GM23338 (cell line): Measurements from ENCODE around the gene RSPRY1. TPM values are rescaled to one million over a fixed set of nuclear protein-coding genes. Genes with fewer than 3 reads are reported as not detected.

ENCODE experiments used
- ATAC-seq: fragments of 200-7000 bp; cut with Tn5 transposase; 3 replicates; pipeline ENCODE4 v1.9.1; 2020
- DNase-seq: peaks from one replicate; pipeline ENCODE4 v3.0.0-alpha.2; 2015; ENCODE audit warnings: low spot score
- H2AFZ ChIP-seq: fragments of 200-600 bp; sonication (generic); 2 replicates; pipeline ENCODE4 v1.8.0; 2016; ENCODE audit warnings: antibody characterized with exemption, mild to moderate bottlenecking, moderate library complexity
- H3F3A ChIP-seq: fragments of 200-600 bp; sonication (generic); replicated peaks from 2 replicates; pipeline ENCODE4 v1.8.0; 2017; ENCODE audit warnings: antibody characterized with exemption, mixed run types, low read depth
- H3K27ac ChIP-seq: fragments of 200-600 bp; sonication (generic); 2 replicates; pipeline ENCODE4 v1.6.1; 2016; ENCODE audit warnings: low read depth
- H3K27me3 ChIP-seq: fragments of 200-600 bp; sonication (generic); 2 replicates; pipeline ENCODE4 v1.8.0; 2016; ENCODE audit warnings: mild to moderate bottlenecking, mixed run types, moderate library complexity; ENCODE audit not compliant: insufficient read depth
- H3K36me3 ChIP-seq: fragments of 200-600 bp; sonication (generic); 2 replicates; pipeline ENCODE4 v1.8.0; 2016; ENCODE audit warnings: mild to moderate bottlenecking; ENCODE audit not compliant: insufficient read depth
- H3K4me1 ChIP-seq: fragments of 200-600 bp; sonication (generic); 2 replicates; pipeline ENCODE4 v1.8.0; 2016; ENCODE audit warnings: mild to moderate bottlenecking, moderate library complexity; ENCODE audit not compliant: insufficient read depth
- H3K4me2 ChIP-seq: fragments of 200-600 bp; sonication (generic); 2 replicates; pipeline ENCODE4 v1.7.1; 2017; ENCODE audit warnings: mixed run types
- H3K4me3 ChIP-seq: fragments of 200-600 bp; sonication (generic); 2 replicates; pipeline ENCODE4 v1.6.1; 2016; ENCODE audit warnings: mixed run types
- H3K79me2 ChIP-seq: fragments of 200-600 bp; sonication (generic); replicated peaks from 2 replicates; pipeline ENCODE4 v1.8.0; 2017; ENCODE audit warnings: mild to moderate bottlenecking; ENCODE audit not compliant: insufficient read depth
- H3K9me2 ChIP-seq: fragments of 200-600 bp; sonication (generic); 2 replicates; pipeline ENCODE4 v1.8.0; 2017; ENCODE audit not compliant: insufficient read depth
- H4K20me1 ChIP-seq: fragments of 200-600 bp; sonication (generic); replicated peaks from 2 replicates; pipeline ENCODE4 v1.8.0; 2017; ENCODE audit warnings: mild to moderate bottlenecking; ENCODE audit not compliant: insufficient read depth
- H3K27ac Mint-ChIP-seq: 2 replicates; pipeline ENCODE4 v1.8.0; 2020; ENCODE audit warnings: inconsistent platforms, mild to moderate bottlenecking, moderate library complexity, mixed read lengths
- H3K27me3 Mint-ChIP-seq: 3 replicates; pipeline ENCODE4 v1.8.0; 2022; ENCODE audit warnings: low read depth, mild to moderate bottlenecking, moderate library complexity, mixed read lengths, inconsistent platforms; ENCODE audit not compliant: insufficient read depth, poor library complexity
- H3K36me3 Mint-ChIP-seq: 3 replicates; pipeline ENCODE4 v1.8.0; 2021; ENCODE audit warnings: low read depth, mild to moderate bottlenecking, inconsistent platforms, moderate library complexity, mixed read lengths
- H3K4me1 Mint-ChIP-seq: 3 replicates; pipeline ENCODE4 v1.8.0; 2020; ENCODE audit warnings: mild to moderate bottlenecking, inconsistent platforms, mixed read lengths
- H3K4me3 Mint-ChIP-seq: 3 replicates; pipeline ENCODE4 v1.8.0; 2021; ENCODE audit warnings: moderate library complexity, mild to moderate bottlenecking, inconsistent platforms, mixed read lengths
- H3K9me3 Mint-ChIP-seq: 3 replicates; pipeline ENCODE4 v1.8.0; 2020; ENCODE audit warnings: moderate library complexity, mild to moderate bottlenecking, inconsistent platforms, mixed read lengths
- CREB1 ChIP-seq: fragments of 250-450 bp; sonication (Bioruptor Pico); IDR thresholded peaks from 2 replicates; pipeline ENCODE4 v1.5.0; 2020; ENCODE audit warnings: low read depth, mild to moderate bottlenecking, moderate library complexity
- EZH2 ChIP-seq: fragments of 200-600 bp; sonication (generic); IDR thresholded peaks from one replicate; pipeline ENCODE4 v1.8.0; 2017; ENCODE audit warnings: antibody characterized with exemption, mild to moderate bottlenecking, low read depth; ENCODE audit not compliant: unreplicated experiment
- EZH2phosphoT487 ChIP-seq: fragments of 200-600 bp; sonication (generic); IDR thresholded peaks from one replicate; pipeline ENCODE4 v1.8.1; 2018; ENCODE audit warnings: antibody characterized with exemption; ENCODE audit not compliant: unreplicated experiment
- JUNB ChIP-seq: IDR thresholded peaks from one replicate; pipeline ENCODE4 v1.6.1; 2016; ENCODE audit warnings: antibody characterized with exemption; ENCODE audit not compliant: unreplicated experiment
- NANOG ChIP-seq: IDR thresholded peaks from 2 replicates; pipeline ENCODE4 v1.6.1; 2016; ENCODE audit warnings: antibody characterized with exemption, borderline replicate concordance
- POLR2AphosphoS5 ChIP-seq: IDR thresholded peaks from 2 replicates; pipeline ENCODE4 v1.6.1; 2016; ENCODE audit warnings: antibody characterized with exemption, low read depth
- STAT1 ChIP-seq: IDR thresholded peaks from one replicate; pipeline ENCODE4 v1.6.1; 2016; ENCODE audit warnings: antibody characterized with exemption; ENCODE audit not compliant: unreplicated experiment
- ZNF114 ChIP-seq: fragments of 250-450 bp; sonication (Bioruptor Pico); IDR thresholded peaks from 2 replicates; pipeline ENCODE4 v1.5.0; 2020; ENCODE audit warnings: mild to moderate bottlenecking, moderate library complexity
- ZNF331 ChIP-seq: fragments of 250-450 bp; sonication (Bioruptor Pico); IDR thresholded peaks from 2 replicates; pipeline ENCODE4 v1.5.0; 2020; ENCODE audit warnings: low read depth, mild to moderate bottlenecking, moderate library complexity
- polyA plus RNA-seq: library from polyadenylated mRNA; unstranded; fragments of >200 nt; fragmentation: Nextera tagmentation; extraction: Ambion mirVana; gene quantifications from 2 replicates; pipeline ENCODE4 v1.2.1, GENCODE V29; 2016
- total RNA-seq: library from RNA; depleted of rRNA; stranded (reverse); fragments of >200 nt; shearing (Covaris generic); gene quantifications from 2 replicates; pipeline ENCODE4 v1.2.3, GENCODE V29; 2014
- TF ChIP-seq, protein P1 (sequence below): fragments of 250-450 bp; sonication (Bioruptor Pico); IDR thresholded peaks from 2 replicates; pipeline ENCODE4 v1.5.0; 2020; ENCODE audit warnings: mild to moderate bottlenecking, moderate library complexity
- TF ChIP-seq, protein P2 (sequence below): IDR thresholded peaks from one replicate; pipeline ENCODE4 v1.6.1; 2018; ENCODE audit warnings: antibody characterized with exemption; ENCODE audit not compliant: unreplicated experiment
- TF ChIP-seq, protein P3 (sequence below), 2 experiments: fragments of 200-600 bp in 1 of 2; sonication (generic) in 1 of 2; conservative IDR thresholded peaks; 2 replicates each; pipeline versions ENCODE4 v1.5.1 to v1.6.1; 2016 to 2017; ENCODE audit warnings: antibody characterized with exemption in 2 of 2, low read depth in 2 of 2, mild to moderate bottlenecking in 2 of 2, moderate library complexity in 1 of 2
- TF ChIP-seq, protein P4 (sequence below): IDR thresholded peaks from 2 replicates; pipeline ENCODE4 v1.6.1; 2016; ENCODE audit warnings: antibody characterized with exemption

Gene RSPRY1
- total and polyA plus RNA-seq, 2 experiments from 2014 or later: 25.8 to 35.9 TPM

DNA sequence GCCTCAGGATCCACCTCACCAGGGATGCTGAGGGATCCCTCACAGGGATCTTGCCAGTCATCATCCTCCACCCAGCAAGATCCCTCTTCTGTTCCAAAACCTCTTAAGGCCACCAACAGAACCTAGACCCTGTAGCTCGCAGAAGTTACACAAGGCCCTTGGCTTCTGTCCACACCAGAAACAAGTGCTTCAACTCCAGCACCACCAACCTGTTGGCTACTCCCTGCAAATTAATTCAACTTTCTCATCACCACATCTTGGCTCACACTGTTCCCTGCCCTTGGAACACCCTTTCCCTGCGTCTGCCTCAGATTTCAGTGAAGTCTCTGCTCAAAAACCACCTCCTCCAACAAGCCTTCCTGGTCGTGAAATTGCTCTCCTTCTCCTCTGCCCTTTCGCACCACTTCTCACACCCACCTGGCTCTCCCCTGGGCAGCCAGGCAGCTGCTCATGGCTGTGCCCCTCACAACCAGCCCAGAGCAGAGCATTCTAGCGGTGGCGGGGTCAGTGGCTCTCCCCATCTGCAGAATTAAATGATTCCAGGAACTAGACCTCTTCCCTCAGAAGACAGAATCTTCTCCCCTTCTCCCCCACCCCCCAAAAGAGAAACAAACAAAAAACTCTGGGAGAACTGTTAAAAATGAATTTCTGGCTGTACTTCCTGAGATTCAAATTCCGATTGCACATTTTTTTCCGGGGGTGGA is 96.5 kb downstream of the RSPRY1 start:
- no peak for ATAC-seq
- Mint-ChIP-seq H3K27me3 (peaks cover 29% of the 10 kb centered on the region), H3K4me3 (no peak overlapping the region), H3K27ac (no peak overlapping the region), H3K4me1 (peaks cover 6% of the 10 kb centered on the region; the same call in 1 of the 3 replicates), H3K9me3 (peaks cover 3% of the 10 kb centered on the region; the same call in 1 of the 3 replicates), H3K36me3 (no peaks in the 10 kb centered on the region)
- no peaks in the 10 kb centered on the region for H3K9me2 ChIP-seq
- TF ChIP-seq EZH2phosphoT487 (no peak), CREB1 (CRISPR knock-in tag) (no peak), JUNB (no peak), POLR2AphosphoS5 (no peak), STAT1 (no peak), ZNF331 (no peak), NANOG (no peak), EZH2 (no peak), ZNF114 (CRISPR knock-in tag) (no peak)
- TF ChIP-seq, protein P1, sequence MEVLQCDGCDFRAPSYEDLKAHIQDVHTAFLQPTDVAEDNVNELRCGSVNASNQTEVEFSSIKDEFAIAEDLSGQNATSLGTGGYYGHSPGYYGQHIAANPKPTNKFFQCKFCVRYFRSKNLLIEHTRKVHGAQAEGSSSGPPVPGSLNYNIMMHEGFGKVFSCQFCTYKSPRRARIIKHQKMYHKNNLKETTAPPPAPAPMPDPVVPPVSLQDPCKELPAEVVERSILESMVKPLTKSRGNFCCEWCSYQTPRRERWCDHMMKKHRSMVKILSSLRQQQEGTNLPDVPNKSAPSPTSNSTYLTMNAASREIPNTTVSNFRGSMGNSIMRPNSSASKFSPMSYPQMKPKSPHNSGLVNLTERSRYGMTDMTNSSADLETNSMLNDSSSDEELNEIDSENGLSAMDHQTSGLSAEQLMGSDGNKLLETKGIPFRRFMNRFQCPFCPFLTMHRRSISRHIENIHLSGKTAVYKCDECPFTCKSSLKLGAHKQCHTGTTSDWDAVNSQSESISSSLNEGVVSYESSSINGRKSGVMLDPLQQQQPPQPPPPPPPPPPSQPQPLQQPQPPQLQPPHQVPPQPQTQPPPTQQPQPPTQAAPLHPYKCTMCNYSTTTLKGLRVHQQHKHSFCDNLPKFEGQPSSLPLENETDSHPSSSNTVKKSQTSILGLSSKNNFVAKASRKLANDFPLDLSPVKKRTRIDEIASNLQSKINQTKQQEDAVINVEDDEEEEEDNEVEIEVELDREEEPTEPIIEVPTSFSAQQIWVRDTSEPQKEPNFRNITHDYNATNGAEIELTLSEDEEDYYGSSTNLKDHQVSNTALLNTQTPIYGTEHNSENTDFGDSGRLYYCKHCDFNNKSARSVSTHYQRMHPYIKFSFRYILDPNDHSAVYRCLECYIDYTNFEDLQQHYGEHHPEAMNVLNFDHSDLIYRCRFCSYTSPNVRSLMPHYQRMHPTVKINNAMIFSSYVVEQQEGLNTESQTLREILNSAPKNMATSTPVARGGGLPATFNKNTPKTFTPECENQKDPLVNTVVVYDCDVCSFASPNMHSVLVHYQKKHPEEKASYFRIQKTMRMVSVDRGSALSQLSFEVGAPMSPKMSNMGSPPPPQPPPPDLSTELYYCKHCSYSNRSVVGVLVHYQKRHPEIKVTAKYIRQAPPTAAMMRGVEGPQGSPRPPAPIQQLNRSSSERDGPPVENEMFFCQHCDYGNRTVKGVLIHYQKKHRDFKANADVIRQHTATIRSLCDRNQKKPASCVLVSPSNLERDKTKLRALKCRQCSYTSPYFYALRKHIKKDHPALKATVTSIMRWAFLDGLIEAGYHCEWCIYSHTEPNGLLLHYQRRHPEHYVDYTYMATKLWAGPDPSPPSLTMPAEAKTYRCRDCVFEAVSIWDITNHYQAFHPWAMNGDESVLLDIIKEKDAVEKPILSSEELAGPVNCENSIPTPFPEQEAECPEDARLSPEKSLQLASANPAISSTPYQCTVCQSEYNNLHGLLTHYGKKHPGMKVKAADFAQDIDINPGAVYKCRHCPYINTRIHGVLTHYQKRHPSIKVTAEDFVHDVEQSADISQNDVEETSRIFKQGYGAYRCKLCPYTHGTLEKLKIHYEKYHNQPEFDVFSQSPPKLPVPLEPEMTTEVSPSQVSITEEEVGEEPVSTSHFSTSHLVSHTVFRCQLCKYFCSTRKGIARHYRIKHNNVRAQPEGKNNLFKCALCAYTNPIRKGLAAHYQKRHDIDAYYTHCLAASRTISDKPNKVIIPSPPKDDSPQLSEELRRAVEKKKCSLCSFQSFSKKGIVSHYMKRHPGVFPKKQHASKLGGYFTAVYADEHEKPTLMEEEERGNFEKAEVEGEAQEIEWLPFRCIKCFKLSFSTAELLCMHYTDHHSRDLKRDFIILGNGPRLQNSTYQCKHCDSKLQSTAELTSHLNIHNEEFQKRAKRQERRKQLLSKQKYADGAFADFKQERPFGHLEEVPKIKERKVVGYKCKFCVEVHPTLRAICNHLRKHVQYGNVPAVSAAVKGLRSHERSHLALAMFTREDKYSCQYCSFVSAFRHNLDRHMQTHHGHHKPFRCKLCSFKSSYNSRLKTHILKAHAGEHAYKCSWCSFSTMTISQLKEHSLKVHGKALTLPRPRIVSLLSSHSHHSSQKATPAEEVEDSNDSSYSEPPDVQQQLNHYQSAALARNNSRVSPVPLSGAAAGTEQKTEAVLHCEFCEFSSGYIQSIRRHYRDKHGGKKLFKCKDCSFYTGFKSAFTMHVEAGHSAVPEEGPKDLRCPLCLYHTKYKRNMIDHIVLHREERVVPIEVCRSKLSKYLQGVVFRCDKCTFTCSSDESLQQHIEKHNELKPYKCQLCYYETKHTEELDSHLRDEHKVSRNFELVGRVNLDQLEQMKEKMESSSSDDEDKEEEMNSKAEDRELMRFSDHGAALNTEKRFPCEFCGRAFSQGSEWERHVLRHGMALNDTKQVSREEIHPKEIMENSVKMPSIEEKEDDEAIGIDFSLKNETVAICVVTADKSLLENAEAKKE (CRISPR knock-in tag): no peak
- TF ChIP-seq, protein P2, sequence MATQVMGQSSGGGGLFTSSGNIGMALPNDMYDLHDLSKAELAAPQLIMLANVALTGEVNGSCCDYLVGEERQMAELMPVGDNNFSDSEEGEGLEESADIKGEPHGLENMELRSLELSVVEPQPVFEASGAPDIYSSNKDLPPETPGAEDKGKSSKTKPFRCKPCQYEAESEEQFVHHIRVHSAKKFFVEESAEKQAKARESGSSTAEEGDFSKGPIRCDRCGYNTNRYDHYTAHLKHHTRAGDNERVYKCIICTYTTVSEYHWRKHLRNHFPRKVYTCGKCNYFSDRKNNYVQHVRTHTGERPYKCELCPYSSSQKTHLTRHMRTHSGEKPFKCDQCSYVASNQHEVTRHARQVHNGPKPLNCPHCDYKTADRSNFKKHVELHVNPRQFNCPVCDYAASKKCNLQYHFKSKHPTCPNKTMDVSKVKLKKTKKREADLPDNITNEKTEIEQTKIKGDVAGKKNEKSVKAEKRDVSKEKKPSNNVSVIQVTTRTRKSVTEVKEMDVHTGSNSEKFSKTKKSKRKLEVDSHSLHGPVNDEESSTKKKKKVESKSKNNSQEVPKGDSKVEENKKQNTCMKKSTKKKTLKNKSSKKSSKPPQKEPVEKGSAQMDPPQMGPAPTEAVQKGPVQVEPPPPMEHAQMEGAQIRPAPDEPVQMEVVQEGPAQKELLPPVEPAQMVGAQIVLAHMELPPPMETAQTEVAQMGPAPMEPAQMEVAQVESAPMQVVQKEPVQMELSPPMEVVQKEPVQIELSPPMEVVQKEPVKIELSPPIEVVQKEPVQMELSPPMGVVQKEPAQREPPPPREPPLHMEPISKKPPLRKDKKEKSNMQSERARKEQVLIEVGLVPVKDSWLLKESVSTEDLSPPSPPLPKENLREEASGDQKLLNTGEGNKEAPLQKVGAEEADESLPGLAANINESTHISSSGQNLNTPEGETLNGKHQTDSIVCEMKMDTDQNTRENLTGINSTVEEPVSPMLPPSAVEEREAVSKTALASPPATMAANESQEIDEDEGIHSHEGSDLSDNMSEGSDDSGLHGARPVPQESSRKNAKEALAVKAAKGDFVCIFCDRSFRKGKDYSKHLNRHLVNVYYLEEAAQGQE: no peak
- TF ChIP-seq, protein P3, sequence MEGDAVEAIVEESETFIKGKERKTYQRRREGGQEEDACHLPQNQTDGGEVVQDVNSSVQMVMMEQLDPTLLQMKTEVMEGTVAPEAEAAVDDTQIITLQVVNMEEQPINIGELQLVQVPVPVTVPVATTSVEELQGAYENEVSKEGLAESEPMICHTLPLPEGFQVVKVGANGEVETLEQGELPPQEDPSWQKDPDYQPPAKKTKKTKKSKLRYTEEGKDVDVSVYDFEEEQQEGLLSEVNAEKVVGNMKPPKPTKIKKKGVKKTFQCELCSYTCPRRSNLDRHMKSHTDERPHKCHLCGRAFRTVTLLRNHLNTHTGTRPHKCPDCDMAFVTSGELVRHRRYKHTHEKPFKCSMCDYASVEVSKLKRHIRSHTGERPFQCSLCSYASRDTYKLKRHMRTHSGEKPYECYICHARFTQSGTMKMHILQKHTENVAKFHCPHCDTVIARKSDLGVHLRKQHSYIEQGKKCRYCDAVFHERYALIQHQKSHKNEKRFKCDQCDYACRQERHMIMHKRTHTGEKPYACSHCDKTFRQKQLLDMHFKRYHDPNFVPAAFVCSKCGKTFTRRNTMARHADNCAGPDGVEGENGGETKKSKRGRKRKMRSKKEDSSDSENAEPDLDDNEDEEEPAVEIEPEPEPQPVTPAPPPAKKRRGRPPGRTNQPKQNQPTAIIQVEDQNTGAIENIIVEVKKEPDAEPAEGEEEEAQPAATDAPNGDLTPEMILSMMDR (conservative IDR thresholded peaks at IDR 0.05; ENCODE audit: low read depth in 2 of 2): no peak
- TF ChIP-seq, protein P4, sequence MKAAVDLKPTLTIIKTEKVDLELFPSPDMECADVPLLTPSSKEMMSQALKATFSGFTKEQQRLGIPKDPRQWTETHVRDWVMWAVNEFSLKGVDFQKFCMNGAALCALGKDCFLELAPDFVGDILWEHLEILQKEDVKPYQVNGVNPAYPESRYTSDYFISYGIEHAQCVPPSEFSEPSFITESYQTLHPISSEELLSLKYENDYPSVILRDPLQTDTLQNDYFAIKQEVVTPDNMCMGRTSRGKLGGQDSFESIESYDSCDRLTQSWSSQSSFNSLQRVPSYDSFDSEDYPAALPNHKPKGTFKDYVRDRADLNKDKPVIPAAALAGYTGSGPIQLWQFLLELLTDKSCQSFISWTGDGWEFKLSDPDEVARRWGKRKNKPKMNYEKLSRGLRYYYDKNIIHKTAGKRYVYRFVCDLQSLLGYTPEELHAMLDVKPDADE: no peak
- DNase-seq: no peak
- no peaks in the 10 kb centered on the region for H3K79me2 ChIP-seq
- no peaks in the 10 kb centered on the region for H4K20me1 ChIP-seq
- no peak overlapping the region for H3K4me2 ChIP-seq
- peaks cover 38% of the 10 kb centered on the region for H3K27me3 ChIP-seq
- H3F3A ChIP-seq: no peaks in the 10 kb centered on the region
- no peaks in the 10 kb centered on the region for H3K4me1 ChIP-seq
- H3K36me3 ChIP-seq: no peaks in the 10 kb centered on the region
- H2AFZ ChIP-seq: no peak overlapping the region
- no peak overlapping the region for H3K27ac ChIP-seq
- no peak overlapping the region for H3K4me3 ChIP-seq
